K562 (cell line): Measurements from ENCODE around the gene HOXB5. TPM values are rescaled to one million over a fixed set of nuclear protein-coding genes. Genes with fewer than 3 reads are reported as not detected.

ENCODE experiments used
- CBFA2T3 ChIP-seq: fragments of 450-650 bp; IDR thresholded peaks from 2 replicates; pipeline ENCODE4 v1.6.1; 2017
- CEBPB ChIP-seq: fragments of 450-650 bp; IDR thresholded peaks from 2 replicates; pipeline ENCODE4 v1.6.1; 2016; ENCODE audit warnings: missing genetic modification characterization, missing compliant biosample characterization
- KLF6 ChIP-seq: fragments of 250-450 bp; sonication (Bioruptor Pico); IDR thresholded peaks from 2 replicates; pipeline ENCODE4 v1.4.0; 2020; ENCODE audit warnings: mild to moderate bottlenecking, moderate library complexity, borderline replicate concordance
- MCM5 ChIP-seq: fragments of 450-650 bp; IDR thresholded peaks from 2 replicates; pipeline ENCODE4 v1.6.1; 2016; ENCODE audit warnings: low read depth
- MED1 ChIP-seq: sonication (generic); formaldehyde crosslinking; IDR thresholded peaks from 2 replicates; pipeline ENCODE4 v1.8.1; 2023; ENCODE audit warnings: missing genetic modification reagents, borderline replicate concordance
- RBM39 ChIP-seq: fragments of 200-400 bp; formaldehyde crosslinking; optimal IDR thresholded peaks from 2 replicates; pipeline ENCODE3; 2018; ENCODE audit warnings: low read depth, low read length
- SMARCA4 ChIP-seq: fragments of 450-650 bp; IDR thresholded peaks from 2 replicates; pipeline ENCODE4 v1.6.1; 2016
- TCF3 ChIP-seq: sonication (generic); formaldehyde crosslinking; IDR thresholded peaks from 2 replicates; pipeline ENCODE4 v1.4.0; 2020; ENCODE audit warnings: mild to moderate bottlenecking, missing genetic modification reagents
- TCF7 ChIP-seq: sonication (generic); IDR thresholded peaks from 2 replicates; pipeline ENCODE4 v1.6.1; 2016; ENCODE audit warnings: antibody characterized with exemption, borderline replicate concordance
- TGIF2 ChIP-seq: sonication (generic); formaldehyde crosslinking; IDR thresholded peaks from 2 replicates; pipeline ENCODE4 v1.8.1; 2022; ENCODE audit warnings: mild to moderate bottlenecking, missing genetic modification reagents, moderate library complexity
- ZNF57 ChIP-seq: fragments of 450-650 bp; formaldehyde crosslinking; IDR thresholded peaks from 2 replicates; pipeline ENCODE4 v1.4.0; 2020; ENCODE audit warnings: mild to moderate bottlenecking, moderate library complexity
- ZNF696 ChIP-seq: fragments of 250-450 bp; sonication (Bioruptor Pico); conservative IDR thresholded peaks from 2 replicates; pipeline ENCODE4 v1.4.0; 2020; ENCODE audit warnings: mild to moderate bottlenecking, moderate library complexity
- polyA plus RNA-seq, 8 experiments: library from polyadenylated mRNA; depleted of rRNA in 4 of 8; stranded (reverse) in 5 of 8; unstranded in 3 of 8; fragments of >200 nt; fragmentation: Nextera tagmentation in 2 of 8; fragmentation: Illumina TruSeq in 1 of 8; extraction: Ambion mirVana in 2 of 8; extraction: Trizol in 1 of 8; gene quantifications; 2 replicates each; pipeline versions ENCODE4 v1.2.1 to v1.2.3, GENCODE V29; 2011 to 2014; ENCODE audit warnings: inconsistent platforms in 1 of 8, missing spikeins in 1 of 8
- total RNA-seq, 7 experiments: library from RNA; depleted of rRNA in 6 of 7; stranded (reverse); fragments of >200 nt in 6 of 7; fragmentation: Illumina TruSeq in 2 of 7; extraction: Trizol in 2 of 7; gene quantifications; 2 replicates each; pipeline versions ENCODE4 v1.2.1 to v1.2.3, GENCODE V29; 2011 to 2021; ENCODE audit warnings: low replicate concordance in 1 of 7
- TF ChIP-seq, protein P1 (sequence below): sonication (generic); formaldehyde crosslinking; IDR thresholded peaks from 2 replicates; pipeline ENCODE4 v1.4.0; 2020; ENCODE audit warnings: mild to moderate bottlenecking, missing genetic modification reagents
- TF ChIP-seq, protein P2 (sequence below): fragments of 450-650 bp; IDR thresholded peaks from 2 replicates; pipeline ENCODE4 v1.6.1; 2018; ENCODE audit not compliant: partially characterized antibody
- TF ChIP-seq, protein P3 (sequence below): sonication (generic); formaldehyde crosslinking; IDR thresholded peaks from 2 replicates; pipeline ENCODE4 v1.8.1; 2023; ENCODE audit warnings: mild to moderate bottlenecking, missing genetic modification reagents
- TF ChIP-seq, protein P4 (sequence below), 2 experiments: fragments of 250-450 bp in 1 of 2; fragments of 450-650 bp in 1 of 2; sonication (Bioruptor Pico) in 1 of 2; IDR thresholded peaks; 2 replicates each; pipeline versions ENCODE4 v1.6.1 to v1.8.0; 2016 to 2021; ENCODE audit warnings: mild to moderate bottlenecking in 2 of 2, moderate library complexity in 2 of 2, missing compliant biosample characterization in 1 of 2, missing genetic modification characterization in 1 of 2

HOXB5 gene
- total and polyA plus RNA-seq, 9 of the 15 experiments (the other 6 are each of a cell fraction or from before 2014, with no cell fraction given), result 0.24 to 2.7 (median 0.65) TPM

DNA sequence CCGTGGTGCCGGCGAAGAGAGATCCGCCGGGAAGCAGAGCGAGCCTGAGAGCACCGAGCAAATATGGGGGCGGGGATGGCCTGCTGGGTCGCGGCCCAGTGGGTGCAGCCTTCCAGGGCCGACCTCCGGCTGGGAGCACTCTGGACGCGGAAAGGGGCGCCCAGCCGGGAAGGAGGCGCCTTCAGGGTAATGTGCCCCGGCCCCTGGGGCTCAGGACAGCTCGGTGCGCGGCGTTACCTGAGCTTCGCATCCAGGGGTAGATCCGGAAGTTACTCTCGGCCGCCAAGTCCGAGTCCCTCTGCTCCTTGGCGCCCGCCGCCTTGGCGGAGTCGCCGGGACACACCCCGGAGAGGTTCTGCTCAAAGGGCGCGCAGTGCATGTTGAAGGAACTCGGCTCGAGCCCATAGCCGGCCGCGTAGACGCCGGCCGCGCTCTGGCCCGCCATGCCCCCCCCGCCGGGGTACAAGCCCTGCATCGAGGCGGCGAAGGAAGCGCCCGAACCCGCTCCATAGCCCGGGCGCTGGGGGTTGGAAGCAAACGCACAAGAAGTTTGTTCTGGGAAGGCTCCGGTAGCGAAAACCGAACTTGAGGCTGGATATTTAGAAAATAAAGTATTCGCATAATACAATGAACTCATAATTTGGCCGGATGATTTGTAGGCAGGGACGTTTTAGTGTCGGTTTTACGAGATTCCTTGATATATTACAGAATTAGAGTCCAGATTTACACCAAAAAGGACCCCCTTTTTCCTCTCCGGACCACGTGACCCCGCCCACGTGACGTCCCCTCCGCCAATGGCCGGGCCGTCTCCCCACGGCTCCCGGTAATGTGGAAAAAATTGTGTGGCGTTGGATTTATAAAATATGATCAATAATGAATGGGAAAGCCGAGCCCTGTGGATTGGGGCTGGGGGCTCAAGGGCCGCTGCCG, 17.0 kb upstream of the HOXB5 start, which contains the start of gene HOXB7 (continued):
- TF ChIP-seq, protein P1, sequence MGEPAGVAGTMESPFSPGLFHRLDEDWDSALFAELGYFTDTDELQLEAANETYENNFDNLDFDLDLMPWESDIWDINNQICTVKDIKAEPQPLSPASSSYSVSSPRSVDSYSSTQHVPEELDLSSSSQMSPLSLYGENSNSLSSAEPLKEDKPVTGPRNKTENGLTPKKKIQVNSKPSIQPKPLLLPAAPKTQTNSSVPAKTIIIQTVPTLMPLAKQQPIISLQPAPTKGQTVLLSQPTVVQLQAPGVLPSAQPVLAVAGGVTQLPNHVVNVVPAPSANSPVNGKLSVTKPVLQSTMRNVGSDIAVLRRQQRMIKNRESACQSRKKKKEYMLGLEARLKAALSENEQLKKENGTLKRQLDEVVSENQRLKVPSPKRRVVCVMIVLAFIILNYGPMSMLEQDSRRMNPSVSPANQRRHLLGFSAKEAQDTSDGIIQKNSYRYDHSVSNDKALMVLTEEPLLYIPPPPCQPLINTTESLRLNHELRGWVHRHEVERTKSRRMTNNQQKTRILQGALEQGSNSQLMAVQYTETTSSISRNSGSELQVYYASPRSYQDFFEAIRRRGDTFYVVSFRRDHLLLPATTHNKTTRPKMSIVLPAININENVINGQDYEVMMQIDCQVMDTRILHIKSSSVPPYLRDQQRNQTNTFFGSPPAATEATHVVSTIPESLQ (CRISPR knock-in tag), result no peak
- no peak for TF ChIP-seq CEBPB (tag)
- TF ChIP-seq ZNF696 (CRISPR knock-in tag), result no peak
- TF ChIP-seq ZNF57 (CRISPR knock-in tag), result no peak
- no peak for TF ChIP-seq TCF7
- TF ChIP-seq, protein P2, sequence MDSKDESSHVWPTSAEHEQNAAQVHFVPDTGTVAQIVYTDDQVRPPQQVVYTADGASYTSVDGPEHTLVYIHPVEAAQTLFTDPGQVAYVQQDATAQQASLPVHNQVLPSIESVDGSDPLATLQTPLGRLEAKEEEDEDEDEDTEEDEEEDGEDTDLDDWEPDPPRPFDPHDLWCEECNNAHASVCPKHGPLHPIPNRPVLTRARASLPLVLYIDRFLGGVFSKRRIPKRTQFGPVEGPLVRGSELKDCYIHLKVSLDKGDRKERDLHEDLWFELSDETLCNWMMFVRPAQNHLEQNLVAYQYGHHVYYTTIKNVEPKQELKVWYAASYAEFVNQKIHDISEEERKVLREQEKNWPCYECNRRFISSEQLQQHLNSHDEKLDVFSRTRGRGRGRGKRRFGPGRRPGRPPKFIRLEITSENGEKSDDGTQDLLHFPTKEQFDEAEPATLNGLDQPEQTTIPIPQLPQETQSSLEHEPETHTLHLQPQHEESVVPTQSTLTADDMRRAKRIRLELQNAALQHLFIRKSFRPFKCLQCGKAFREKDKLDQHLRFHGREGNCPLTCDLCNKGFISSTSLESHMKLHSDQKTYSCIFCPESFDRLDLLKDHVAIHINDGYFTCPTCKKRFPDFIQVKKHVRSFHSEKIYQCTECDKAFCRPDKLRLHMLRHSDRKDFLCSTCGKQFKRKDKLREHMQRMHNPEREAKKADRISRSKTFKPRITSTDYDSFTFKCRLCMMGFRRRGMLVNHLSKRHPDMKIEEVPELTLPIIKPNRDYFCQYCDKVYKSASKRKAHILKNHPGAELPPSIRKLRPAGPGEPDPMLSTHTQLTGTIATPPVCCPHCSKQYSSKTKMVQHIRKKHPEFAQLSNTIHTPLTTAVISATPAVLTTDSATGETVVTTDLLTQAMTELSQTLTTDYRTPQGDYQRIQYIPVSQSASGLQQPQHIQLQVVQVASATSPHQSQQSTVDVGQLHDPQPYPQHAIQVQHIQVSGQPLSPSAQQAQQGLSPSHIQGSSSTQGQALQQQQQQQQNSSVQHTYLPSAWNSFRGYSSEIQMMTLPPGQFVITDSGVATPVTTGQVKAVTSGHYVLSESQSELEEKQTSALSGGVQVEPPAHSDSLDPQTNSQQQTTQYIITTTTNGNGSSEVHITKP, result peak; percentile 56
- no peak for TF ChIP-seq KLF6 (CRISPR knock-in tag)
- no peak for TF ChIP-seq TGIF2 (CRISPR knock-in tag)
- TF ChIP-seq MCM5, result no peak
- TF ChIP-seq MED1, result no peak
- TF ChIP-seq RBM39, result no peak
- TF ChIP-seq CBFA2T3, result no peak
- TF ChIP-seq SMARCA4, result no peak
- TF ChIP-seq, protein P3, sequence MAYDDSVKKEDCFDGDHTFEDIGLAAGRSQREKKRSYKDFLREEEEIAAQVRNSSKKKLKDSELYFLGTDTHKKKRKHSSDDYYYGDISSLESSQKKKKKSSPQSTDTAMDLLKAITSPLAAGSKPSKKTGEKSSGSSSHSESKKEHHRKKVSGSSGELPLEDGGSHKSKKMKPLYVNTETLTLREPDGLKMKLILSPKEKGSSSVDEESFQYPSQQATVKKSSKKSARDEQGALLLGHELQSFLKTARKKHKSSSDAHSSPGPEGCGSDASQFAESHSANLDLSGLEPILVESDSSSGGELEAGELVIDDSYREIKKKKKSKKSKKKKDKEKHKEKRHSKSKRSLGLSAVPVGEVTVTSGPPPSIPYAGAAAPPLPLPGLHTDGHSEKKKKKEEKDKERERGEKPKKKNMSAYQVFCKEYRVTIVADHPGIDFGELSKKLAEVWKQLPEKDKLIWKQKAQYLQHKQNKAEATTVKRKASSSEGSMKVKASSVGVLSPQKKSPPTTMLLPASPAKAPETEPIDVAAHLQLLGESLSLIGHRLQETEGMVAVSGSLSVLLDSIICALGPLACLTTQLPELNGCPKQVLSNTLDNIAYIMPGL (CRISPR knock-in tag), result no peak
- TF ChIP-seq, protein P4, sequence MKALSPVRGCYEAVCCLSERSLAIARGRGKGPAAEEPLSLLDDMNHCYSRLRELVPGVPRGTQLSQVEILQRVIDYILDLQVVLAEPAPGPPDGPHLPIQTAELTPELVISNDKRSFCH (CRISPR knock-in tag; IDR thresholded peaks at IDR 0.05), result no peak
- TF ChIP-seq, protein P4 (tag; IDR thresholded peaks at IDR 0.05), result 0 out of 2 replicates have a peak, but pooled peaks have one; percentile 39
- TF ChIP-seq TCF3 (CRISPR knock-in tag), result no peak
